WTC11 (cell line): ENCODE measurements around the gene TPD52L2. TPM values are rescaled to one million over a fixed set of nuclear protein-coding genes. Genes with fewer than 3 reads are reported as not detected.
"Not testable (repeated sequence)": the region's sequence is repeated elsewhere in the genome, so short reads cannot be mapped to it uniquely, and the experiment has no call there.

Experiments
- ATAC-seq: fragments of 200-7000 bp; cut with Tn5 transposase; 2 replicates; pipeline ENCODE4 v1.10.0; 2021; ENCODE audit warnings: mild to moderate bottlenecking, moderate library complexity
- CTCF ChIA-PET: fragments of 300-600 bp; sonication (Branson Sonifier 250); formaldehyde crosslinking; loops from one replicate; lab custom pipeline; 2021; ENCODE audit warnings: antibody characterized with exemption; lab: Charles Lee
- POLR2A ChIA-PET: fragments of 350-600 bp; sonication (Branson Sonifier 250); formaldehyde crosslinking; loops from one replicate; lab custom pipeline; 2021; ENCODE audit warnings: antibody characterized with exemption; lab: Charles Lee
- DNase-seq: peaks from one replicate; pipeline ENCODE4 v3.0.0; 2021; ENCODE audit warnings: low spot score
- H3K27ac Mint-ChIP-seq: 2 replicates; pipeline ENCODE4 v1.8.0; 2021; ENCODE audit warnings: mixed read lengths
- H3K27me3 Mint-ChIP-seq: 2 replicates; pipeline ENCODE4 v1.8.0; 2021; ENCODE audit warnings: low read depth, mild to moderate bottlenecking, moderate library complexity, mixed read lengths
- H3K36me3 Mint-ChIP-seq: 2 replicates; pipeline ENCODE4 v1.8.0; 2021; ENCODE audit warnings: mixed read lengths
- H3K4me1 Mint-ChIP-seq: 2 replicates; pipeline ENCODE4 v1.8.0; 2022; ENCODE audit warnings: mixed read lengths
- H3K4me3 Mint-ChIP-seq: 2 replicates; pipeline ENCODE4 v1.8.0; 2021; ENCODE audit warnings: mild to moderate bottlenecking, moderate library complexity, mixed read lengths
- H3K9me3 Mint-ChIP-seq: 2 replicates; pipeline ENCODE4 v1.8.0; 2021; ENCODE audit warnings: mixed read lengths
- E2F5 ChIP-seq: sonication (generic); formaldehyde crosslinking; IDR thresholded peaks from 2 replicates; pipeline ENCODE4 v1.8.1; 2022; ENCODE audit warnings: mild to moderate bottlenecking, moderate library complexity, missing genetic modification reagents
- FOXP1 ChIP-seq: sonication (generic); formaldehyde crosslinking; IDR thresholded peaks from 2 replicates; pipeline ENCODE4 v1.8.0; 2022; ENCODE audit warnings: missing genetic modification reagents, mild to moderate bottlenecking, moderate library complexity, borderline replicate concordance
- FOXP4 ChIP-seq: sonication (generic); formaldehyde crosslinking; IDR thresholded peaks from 2 replicates; pipeline ENCODE4 v1.8.0; 2022; ENCODE audit warnings: mild to moderate bottlenecking, missing genetic modification reagents
- GABPB1 ChIP-seq: sonication (generic); formaldehyde crosslinking; IDR thresholded peaks from 2 replicates; pipeline ENCODE4 v1.8.1; 2023; ENCODE audit warnings: mild to moderate bottlenecking, missing genetic modification reagents
- JAZF1 ChIP-seq: fragments of 250-450 bp; sonication (Bioruptor Pico); IDR thresholded peaks from 2 replicates; pipeline ENCODE4 v1.9.0; 2021; ENCODE audit warnings: moderate library complexity, mild to moderate bottlenecking, inconsistent platforms
- JUN ChIP-seq: sonication (generic); formaldehyde crosslinking; IDR thresholded peaks from 2 replicates; pipeline ENCODE4 v1.8.0; 2023; ENCODE audit warnings: mild to moderate bottlenecking, missing genetic modification reagents
- MAX ChIP-seq: sonication (generic); formaldehyde crosslinking; IDR thresholded peaks from 2 replicates; pipeline ENCODE4 v1.8.0; 2022; ENCODE audit warnings: mild to moderate bottlenecking, missing genetic modification reagents
- NFE2L1 ChIP-seq: sonication (generic); formaldehyde crosslinking; IDR thresholded peaks from 2 replicates; pipeline ENCODE4 v1.8.1; 2023; ENCODE audit warnings: missing genetic modification reagents
- NFYB ChIP-seq: sonication (generic); formaldehyde crosslinking; conservative IDR thresholded peaks from 2 replicates; pipeline ENCODE4 v1.8.0; 2022; ENCODE audit warnings: low read depth, missing genetic modification reagents
- RELA ChIP-seq: sonication (generic); formaldehyde crosslinking; IDR thresholded peaks from 2 replicates; pipeline ENCODE4 v1.8.1; 2022; ENCODE audit warnings: missing genetic modification reagents, mild to moderate bottlenecking, borderline replicate concordance
- SOX15 ChIP-seq: fragments of 250-450 bp; sonication (Bioruptor Pico); IDR thresholded peaks from 2 replicates; pipeline ENCODE4 v1.9.0; 2021; ENCODE audit warnings: mild to moderate bottlenecking
- USF1 ChIP-seq: sonication (generic); formaldehyde crosslinking; IDR thresholded peaks from 2 replicates; pipeline ENCODE4 v1.8.0; 2022; ENCODE audit warnings: mild to moderate bottlenecking, missing genetic modification reagents
- ZNF219 ChIP-seq: sonication (generic); formaldehyde crosslinking; IDR thresholded peaks from 2 replicates; pipeline ENCODE4 v1.8.0; 2023; ENCODE audit warnings: missing genetic modification reagents, mild to moderate bottlenecking, borderline replicate concordance
- ZNF423 ChIP-seq: fragments of 250-450 bp; sonication (Bioruptor Pico); IDR thresholded peaks from 2 replicates; pipeline ENCODE4 v2.1.2; 2022; ENCODE audit warnings: mild to moderate bottlenecking, moderate library complexity
- ZNF512 ChIP-seq: sonication (generic); formaldehyde crosslinking; IDR thresholded peaks from 2 replicates; pipeline ENCODE4 v1.8.1; 2022; ENCODE audit warnings: missing genetic modification reagents, borderline replicate concordance
- total RNA-seq: library from RNA; stranded (reverse); gene quantifications from 3 replicates; pipeline ENCODE4 v1.2.3, GENCODE V29; 2021
- TF ChIP-seq, protein P1 (sequence below): sonication (generic); formaldehyde crosslinking; IDR thresholded peaks from 2 replicates; pipeline ENCODE4 v1.8.1; 2022; ENCODE audit warnings: low read depth, mild to moderate bottlenecking, moderate library complexity, missing genetic modification reagents, borderline replicate concordance
- TF ChIP-seq, protein P2 (sequence below): fragments of 250-450 bp; sonication (Bioruptor Pico); conservative IDR thresholded peaks from 2 replicates; pipeline ENCODE4 v1.9.0; 2021; ENCODE audit warnings: mild to moderate bottlenecking
- TF ChIP-seq, protein P3 (sequence below): sonication (generic); formaldehyde crosslinking; IDR thresholded peaks from 2 replicates; pipeline ENCODE4 v1.8.1; 2023; ENCODE audit warnings: mild to moderate bottlenecking, missing genetic modification reagents

TPD52L2 gene
- total RNA-seq, 1 experiment from 2014 or later = 80.8 TPM

- TF ChIP-seq ZNF512 (CRISPR knock-in tag) = no peak
- no peak for TF ChIP-seq NFYB (CRISPR knock-in tag)
- TF ChIP-seq USF1 (CRISPR knock-in tag) = no peak
- no peak for TF ChIP-seq E2F5 (CRISPR knock-in tag)
These were observed 64.0 kb downstream of the TPD52L2 start (continued) for GRCh38 chr20:63929071-63929470.

DNA sequence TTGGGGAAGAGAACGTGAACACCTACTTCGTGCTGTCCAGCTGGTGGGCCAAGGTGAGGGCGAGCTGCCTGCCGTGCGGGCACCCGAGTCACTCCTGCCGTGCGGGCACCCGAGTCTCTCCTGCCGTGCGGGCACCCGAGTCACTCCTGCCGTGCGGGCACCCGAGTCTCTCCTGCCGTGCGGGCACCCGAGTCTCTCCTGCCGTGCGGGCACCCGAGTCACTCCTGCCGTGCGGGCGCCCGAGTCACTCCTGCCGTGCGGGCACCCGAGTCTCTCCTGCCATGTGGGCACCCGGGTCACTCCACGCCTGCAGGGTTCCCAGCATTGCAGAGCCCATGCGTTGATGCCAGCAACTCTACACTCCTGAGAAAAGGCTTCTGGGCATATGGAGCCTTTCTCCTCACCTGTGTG is 64.4 kb downstream of the TPD52L2 start:
- H3K4me3 Mint-ChIP-seq, ATAC-seq, H3K27ac Mint-ChIP-seq, H3K4me1 Mint-ChIP-seq, DNase-seq, H3K27me3 Mint-ChIP-seq, H3K9me3 Mint-ChIP-seq: not testable (repeated sequence)
- POLR2A ChIA-PET = interaction anchor here (0.7 kb wide), 1 partner anchor 11 kb away, joined by 3 read pairs; no protein-coding TSS in a partner anchor
- CTCF ChIA-PET = interaction anchor here (0.6 to 1.5 kb wide), 2 partner anchors 50 to 178 kb away, joined by 3 to 5 read pairs; partner anchors contain the start of gene SAMD10
- H3K36me3 Mint-ChIP-seq = peaks cover 42% of the 10 kb centered on the region

DNA sequence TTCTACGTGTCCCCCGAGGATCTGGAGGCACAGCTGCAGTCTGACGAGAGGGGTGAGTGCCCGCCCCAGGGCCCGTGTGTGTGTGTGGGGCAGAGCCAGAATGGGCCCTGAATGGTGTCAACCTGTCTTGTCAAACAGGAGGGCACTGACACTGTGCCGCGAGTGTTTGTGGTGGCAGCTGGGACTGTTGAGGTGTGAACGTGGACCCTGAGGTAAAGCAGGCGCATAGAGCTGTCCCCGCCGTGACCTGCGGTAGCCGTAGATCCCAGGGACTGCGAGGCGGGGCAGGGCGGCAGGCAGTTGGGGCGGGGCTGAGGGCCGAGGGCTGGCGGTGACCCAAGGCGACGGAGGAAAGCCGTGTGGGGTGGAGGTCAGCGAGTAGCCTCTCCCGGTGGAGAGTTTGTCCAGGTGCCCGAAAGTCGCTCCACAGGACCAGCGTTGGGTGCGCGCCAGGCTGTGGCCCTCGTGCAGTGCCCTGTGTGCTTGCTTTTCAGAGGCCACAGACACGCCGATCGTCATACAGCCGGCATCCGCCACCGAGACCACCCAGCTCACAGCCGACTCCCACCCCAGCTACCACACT is 66.0 kb downstream of the TPD52L2 start:
- Mint-ChIP-seq H3K36me3 (peaks cover 42% of the 10 kb centered on the region), H3K9me3 (no peaks in the 10 kb centered on the region), H3K27ac (no peak overlapping the region; the same call in 1 of the 2 replicates), H3K27me3 (no peaks in the 10 kb centered on the region), H3K4me1 (no peaks in the 10 kb centered on the region), H3K4me3 (no peak overlapping the region)
- CTCF ChIA-PET = no interaction called here
- no peak for ATAC-seq
- no peak for DNase-seq
- POLR2A ChIA-PET = no interaction called here
- TF ChIP-seq MAX (CRISPR knock-in tag) = no peak

DNA sequence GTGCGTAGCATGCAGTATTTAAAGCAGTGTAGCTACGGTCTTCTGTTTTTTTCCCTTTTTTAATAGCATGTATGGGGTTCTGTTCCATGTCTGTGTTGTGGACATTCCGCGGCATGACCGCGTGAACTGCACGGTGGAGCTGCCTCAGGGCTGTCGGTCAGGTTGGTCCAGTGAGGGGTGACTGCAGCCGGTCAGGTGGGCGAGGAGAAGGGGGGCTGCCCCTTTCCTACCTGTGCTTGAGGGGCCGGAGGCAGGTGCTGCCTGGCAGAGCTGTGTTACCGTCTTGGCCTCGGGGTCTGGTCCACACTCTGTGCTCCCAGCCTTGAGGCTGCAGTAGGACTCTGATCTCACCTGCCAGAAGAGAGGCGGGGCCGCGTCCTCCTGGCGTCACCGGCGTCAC is 66.7 kb downstream of the TPD52L2 start:
- CTCF ChIA-PET = interaction anchor here (1.2 kb wide), 1 partner anchor 49 kb away, joined by 3 read pairs; the partner anchor contains the start of gene PRPF6
- TF ChIP-seq ZNF423 (no peak), JUN (CRISPR knock-in tag) (no peak), GABPB1 (no peak), ZNF219 (CRISPR knock-in tag) (no peak), RELA (CRISPR knock-in tag) (no peak), NFYB (CRISPR knock-in tag) (no peak), NFE2L1 (no peak), JAZF1 (CRISPR knock-in tag) (no peak), FOXP4 (CRISPR knock-in tag) (no peak), SOX15 (CRISPR knock-in tag) (no peak), FOXP1 (no peak)
- TF ChIP-seq, protein P1, sequence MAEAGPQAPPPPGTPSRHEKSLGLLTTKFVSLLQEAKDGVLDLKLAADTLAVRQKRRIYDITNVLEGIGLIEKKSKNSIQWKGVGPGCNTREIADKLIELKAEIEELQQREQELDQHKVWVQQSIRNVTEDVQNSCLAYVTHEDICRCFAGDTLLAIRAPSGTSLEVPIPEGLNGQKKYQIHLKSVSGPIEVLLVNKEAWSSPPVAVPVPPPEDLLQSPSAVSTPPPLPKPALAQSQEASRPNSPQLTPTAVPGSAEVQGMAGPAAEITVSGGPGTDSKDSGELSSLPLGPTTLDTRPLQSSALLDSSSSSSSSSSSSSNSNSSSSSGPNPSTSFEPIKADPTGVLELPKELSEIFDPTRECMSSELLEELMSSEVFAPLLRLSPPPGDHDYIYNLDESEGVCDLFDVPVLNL (CRISPR knock-in tag) = no peak
- TF ChIP-seq, protein P2, sequence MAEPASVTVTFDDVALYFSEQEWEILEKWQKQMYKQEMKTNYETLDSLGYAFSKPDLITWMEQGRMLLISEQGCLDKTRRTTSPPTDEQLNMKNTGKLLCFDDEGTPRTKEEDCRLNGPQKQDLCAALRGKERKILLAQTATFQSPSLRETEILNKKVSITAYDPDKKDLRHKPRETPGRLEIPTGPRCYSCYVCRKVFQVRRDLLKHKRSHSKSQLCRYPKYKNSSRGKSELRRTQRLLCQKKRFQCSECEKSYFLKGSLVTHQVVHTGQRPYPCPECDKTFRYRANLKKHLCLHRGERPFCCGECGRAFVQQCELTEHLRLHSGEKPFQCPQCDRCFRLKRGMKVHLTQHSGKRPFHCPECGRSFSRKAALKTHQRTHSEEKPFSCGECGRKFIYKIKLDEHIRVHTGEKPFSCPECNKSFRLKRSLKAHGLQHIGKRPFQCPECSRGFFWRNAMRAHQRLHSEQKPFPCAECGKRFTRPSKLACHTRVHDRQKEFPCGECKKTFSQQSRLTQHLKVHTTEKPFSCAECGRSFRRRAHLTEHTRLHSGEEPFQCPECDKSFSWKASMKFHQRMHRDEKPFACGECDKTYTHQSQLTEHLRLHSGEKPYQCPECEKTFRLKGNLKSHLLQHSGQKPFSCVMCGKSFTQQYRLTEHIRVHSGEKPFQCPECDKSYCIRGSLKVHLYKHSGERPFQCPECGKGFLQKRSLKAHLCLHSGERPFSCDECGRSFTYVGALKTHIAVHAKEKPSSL (CRISPR knock-in tag) = no peak
- TF ChIP-seq, protein P3, sequence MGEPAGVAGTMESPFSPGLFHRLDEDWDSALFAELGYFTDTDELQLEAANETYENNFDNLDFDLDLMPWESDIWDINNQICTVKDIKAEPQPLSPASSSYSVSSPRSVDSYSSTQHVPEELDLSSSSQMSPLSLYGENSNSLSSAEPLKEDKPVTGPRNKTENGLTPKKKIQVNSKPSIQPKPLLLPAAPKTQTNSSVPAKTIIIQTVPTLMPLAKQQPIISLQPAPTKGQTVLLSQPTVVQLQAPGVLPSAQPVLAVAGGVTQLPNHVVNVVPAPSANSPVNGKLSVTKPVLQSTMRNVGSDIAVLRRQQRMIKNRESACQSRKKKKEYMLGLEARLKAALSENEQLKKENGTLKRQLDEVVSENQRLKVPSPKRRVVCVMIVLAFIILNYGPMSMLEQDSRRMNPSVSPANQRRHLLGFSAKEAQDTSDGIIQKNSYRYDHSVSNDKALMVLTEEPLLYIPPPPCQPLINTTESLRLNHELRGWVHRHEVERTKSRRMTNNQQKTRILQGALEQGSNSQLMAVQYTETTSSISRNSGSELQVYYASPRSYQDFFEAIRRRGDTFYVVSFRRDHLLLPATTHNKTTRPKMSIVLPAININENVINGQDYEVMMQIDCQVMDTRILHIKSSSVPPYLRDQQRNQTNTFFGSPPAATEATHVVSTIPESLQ (CRISPR knock-in tag) = no peak

More for the DNA sequence above, 66.7 kb downstream of the TPD52L2 start:
- Mint-ChIP-seq H3K27ac (no peak overlapping the region), H3K36me3 (peaks cover 42% of the 10 kb centered on the region), H3K27me3 (no peaks in the 10 kb centered on the region), H3K4me1 (no peaks in the 10 kb centered on the region), H3K9me3 (no peaks in the 10 kb centered on the region), H3K4me3 (no peak overlapping the region)
- ATAC-seq (no peak), DNase-seq (no peak)
- POLR2A ChIA-PET = no interaction called here
